Activated CD8-positive, alpha-beta T cell treated with anti-CD3 and anti-CD28 coated beads for 36 hours (primary cell): ENCODE measurements around the gene HSPD1. TPM values are rescaled to one million over a fixed set of nuclear protein-coding genes. Genes with fewer than 3 reads are reported as not detected.

Source experiments
- ATAC-seq: fragments of 200-7000 bp; cut with Tn5 transposase; one replicate; pipeline ENCODE4 v1.10.0; 2021; ENCODE audit warnings: mild to moderate bottlenecking, moderate library complexity
- CTCF ChIA-PET: fragments of 350-600 bp; sonication (Branson Sonifier 250); formaldehyde crosslinking; loops from one replicate; lab custom pipeline; 2021; ENCODE audit warnings: antibody characterized with exemption; lab: Charles Lee
- POLR2A ChIA-PET: fragments of 350-600 bp; sonication (Branson Sonifier 250); formaldehyde crosslinking; loops from one replicate; lab custom pipeline; 2021; ENCODE audit warnings: antibody characterized with exemption; lab: Charles Lee
- DNase-seq: peaks from one replicate; pipeline ENCODE4 v3.0.0-alpha.2; 2020
- H3K27ac Mint-ChIP-seq: one replicate; pipeline ENCODE4 v1.8.0; 2021; ENCODE audit warnings: mild to moderate bottlenecking, mixed read lengths
- H3K27me3 Mint-ChIP-seq: one replicate; pipeline ENCODE4 v1.8.0; 2021; ENCODE audit warnings: mixed read lengths
- H3K36me3 Mint-ChIP-seq: one replicate; pipeline ENCODE4 v1.8.0; 2021; ENCODE audit warnings: low read depth, mixed read lengths
- H3K4me1 Mint-ChIP-seq: one replicate; pipeline ENCODE4 v1.8.0; 2021; ENCODE audit warnings: low read depth, mixed read lengths
- H3K4me3 Mint-ChIP-seq: one replicate; pipeline ENCODE4 v1.8.0; 2021; ENCODE audit warnings: mild to moderate bottlenecking, moderate library complexity, mixed read lengths
- H3K9me3 Mint-ChIP-seq: one replicate; pipeline ENCODE4 v1.8.0; 2021; ENCODE audit warnings: mixed read lengths
- intact Hi-C: fragments of 100-400 bp; cut with micrococcal nuclease; formaldehyde crosslinking; loops from one replicate; pipeline ENCODE4 v1.10.0; 2022
- total RNA-seq, 2 experiments: library from RNA; stranded (reverse); gene quantifications; one replicate each; pipeline ENCODE4 v1.2.3, GENCODE V29; 2021
- TF ChIP-seq, protein P1 (sequence below): fragments of 200-600 bp; IDR thresholded peaks from one replicate; pipeline ENCODE4 v1.8.0; 2022; ENCODE audit warnings: antibody characterized with exemption, mild to moderate bottlenecking

The HSPD1 gene
- total RNA-seq, 2 experiments from 2014 or later: 1,034 to 1,051 TPM

DNA sequence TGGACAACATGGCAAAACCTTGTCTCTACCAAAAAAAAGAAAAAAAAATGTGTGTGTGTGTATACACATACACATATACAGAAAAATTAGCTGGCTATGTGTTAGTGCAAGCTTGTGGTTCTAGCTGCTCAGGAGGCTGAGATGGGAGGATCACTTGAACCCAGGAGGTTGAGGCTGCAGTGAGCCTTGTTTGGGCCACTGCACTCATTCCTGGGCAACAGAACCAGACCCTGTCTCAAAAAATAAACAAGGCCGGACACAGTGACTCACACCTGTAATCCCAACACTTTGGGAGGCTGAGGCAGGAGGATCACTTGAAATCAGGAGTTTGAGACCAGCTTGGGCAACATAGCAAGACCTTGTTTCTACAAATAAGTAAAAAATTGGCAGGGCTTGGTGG, 44.2 kb downstream of the HSPD1 start:
- ATAC-seq: no peak
- POLR2A ChIA-PET: interaction anchor here (0.7 to 3.7 kb wide), 4 partner anchors 9 to 30 kb away, joined by 3 to 12 read pairs (median 3); partner anchors contain the start of gene SF3B1

DNA sequence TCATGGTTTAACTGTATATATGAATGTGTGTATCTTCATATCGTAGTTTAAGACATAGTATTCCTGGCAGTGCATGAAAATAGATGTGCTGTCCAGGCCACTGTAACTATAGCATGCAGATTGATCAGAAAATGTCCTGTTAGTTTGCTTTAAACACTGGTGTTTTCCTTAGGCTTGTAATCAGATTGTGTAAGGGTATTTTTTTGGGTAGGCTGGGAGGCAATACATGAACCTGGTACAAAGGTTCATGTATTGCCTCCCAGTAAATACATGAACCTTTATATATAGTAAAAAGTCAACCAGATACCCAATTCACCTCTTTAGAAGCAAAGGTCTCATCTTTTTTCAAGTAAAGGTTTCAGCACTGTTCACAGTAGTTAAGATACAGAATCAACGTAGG, 44.7 kb downstream of the HSPD1 start:
- TF ChIP-seq, protein P1, sequence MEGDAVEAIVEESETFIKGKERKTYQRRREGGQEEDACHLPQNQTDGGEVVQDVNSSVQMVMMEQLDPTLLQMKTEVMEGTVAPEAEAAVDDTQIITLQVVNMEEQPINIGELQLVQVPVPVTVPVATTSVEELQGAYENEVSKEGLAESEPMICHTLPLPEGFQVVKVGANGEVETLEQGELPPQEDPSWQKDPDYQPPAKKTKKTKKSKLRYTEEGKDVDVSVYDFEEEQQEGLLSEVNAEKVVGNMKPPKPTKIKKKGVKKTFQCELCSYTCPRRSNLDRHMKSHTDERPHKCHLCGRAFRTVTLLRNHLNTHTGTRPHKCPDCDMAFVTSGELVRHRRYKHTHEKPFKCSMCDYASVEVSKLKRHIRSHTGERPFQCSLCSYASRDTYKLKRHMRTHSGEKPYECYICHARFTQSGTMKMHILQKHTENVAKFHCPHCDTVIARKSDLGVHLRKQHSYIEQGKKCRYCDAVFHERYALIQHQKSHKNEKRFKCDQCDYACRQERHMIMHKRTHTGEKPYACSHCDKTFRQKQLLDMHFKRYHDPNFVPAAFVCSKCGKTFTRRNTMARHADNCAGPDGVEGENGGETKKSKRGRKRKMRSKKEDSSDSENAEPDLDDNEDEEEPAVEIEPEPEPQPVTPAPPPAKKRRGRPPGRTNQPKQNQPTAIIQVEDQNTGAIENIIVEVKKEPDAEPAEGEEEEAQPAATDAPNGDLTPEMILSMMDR: no peak

More for the DNA sequence above, 44.2 kb downstream of the HSPD1 start:
- Mint-ChIP-seq H3K4me1 (peaks cover 53% of the 10 kb centered on the region), H3K36me3 (peaks cover 3% of the 10 kb centered on the region), H3K27me3 (no peaks in the 10 kb centered on the region), H3K27ac (peak overlapping the region; percentile 26), H3K4me3 (peak overlapping the region; percentile 29), H3K9me3 (no peaks in the 10 kb centered on the region)
- intact Hi-C loops: no loop called here
- TF ChIP-seq, protein P1: no peak
- DNase-seq: no peak
- CTCF ChIA-PET: no interaction called here

DNA sequence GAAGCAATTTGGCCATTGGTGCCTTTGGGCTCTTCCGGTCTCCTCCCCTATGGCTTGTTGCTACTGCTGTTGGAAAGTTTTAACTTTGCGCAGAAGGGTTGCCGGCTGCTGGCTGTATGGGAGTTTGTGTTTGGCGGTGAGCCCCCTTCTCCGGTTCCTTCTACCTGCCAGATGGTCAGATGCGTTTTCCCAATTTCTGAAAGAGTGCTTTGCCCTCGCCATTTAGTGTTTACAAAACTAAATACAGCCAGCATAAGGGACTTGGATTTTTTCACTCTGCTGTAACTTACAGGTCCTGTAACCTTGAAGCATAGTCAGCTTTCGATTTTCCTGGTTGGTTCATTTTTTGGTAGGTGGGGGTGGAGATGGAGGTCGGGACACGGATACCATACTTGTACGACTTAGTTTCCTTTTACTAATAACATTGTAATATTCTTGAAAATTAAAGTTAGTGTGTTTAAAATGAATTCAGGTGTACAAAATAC, 45.7 kb downstream of the HSPD1 start:
- intact Hi-C loops: loop anchor here (1.0 to 2.0 kb wide), 2 partner anchors 19 to 47 kb away; partner anchors contain the start of genes HSPE1 and SF3B1
- Mint-ChIP-seq H3K36me3 (peaks cover 3% of the 10 kb centered on the region), H3K9me3 (no peaks in the 10 kb centered on the region), H3K4me1 (peaks cover 45% of the 10 kb centered on the region), H3K4me3 (peak overlapping the region; percentile 92), H3K27ac (peak overlapping the region; percentile 99), H3K27me3 (no peaks in the 10 kb centered on the region)
- no peak for ATAC-seq
- DNase-seq: peak; percentile 24
- ChIA-PET POLR2A (interaction anchor here (0.6 to 3.7 kb wide), 10 partner anchors 10 to 61 kb away, joined by 3 to 15 read pairs (median 4); partner anchors contain the start of gene SF3B1), CTCF (no interaction called here)
- TF ChIP-seq, protein P1: no peak

More for the DNA sequence above, 44.7 kb downstream of the HSPD1 start:
- POLR2A ChIA-PET: interaction anchor here (0.7 to 3.7 kb wide), 2 partner anchors 9 to 53 kb away, joined by 3 to 12 read pairs; no protein-coding TSS in a partner anchor
- intact Hi-C loops: no loop called here
- H3K4me1 Mint-ChIP-seq: peaks cover 53% of the 10 kb centered on the region
- H3K27ac Mint-ChIP-seq: peak overlapping the region; percentile 99
- H3K27me3 Mint-ChIP-seq: no peaks in the 10 kb centered on the region
- CTCF ChIA-PET: no interaction called here
- no peaks in the 10 kb centered on the region for H3K9me3 Mint-ChIP-seq
- ATAC-seq (no peak), DNase-seq (no peak)
- peak overlapping the region; percentile 92 for H3K4me3 Mint-ChIP-seq
- peaks cover 3% of the 10 kb centered on the region for H3K36me3 Mint-ChIP-seq

DNA sequence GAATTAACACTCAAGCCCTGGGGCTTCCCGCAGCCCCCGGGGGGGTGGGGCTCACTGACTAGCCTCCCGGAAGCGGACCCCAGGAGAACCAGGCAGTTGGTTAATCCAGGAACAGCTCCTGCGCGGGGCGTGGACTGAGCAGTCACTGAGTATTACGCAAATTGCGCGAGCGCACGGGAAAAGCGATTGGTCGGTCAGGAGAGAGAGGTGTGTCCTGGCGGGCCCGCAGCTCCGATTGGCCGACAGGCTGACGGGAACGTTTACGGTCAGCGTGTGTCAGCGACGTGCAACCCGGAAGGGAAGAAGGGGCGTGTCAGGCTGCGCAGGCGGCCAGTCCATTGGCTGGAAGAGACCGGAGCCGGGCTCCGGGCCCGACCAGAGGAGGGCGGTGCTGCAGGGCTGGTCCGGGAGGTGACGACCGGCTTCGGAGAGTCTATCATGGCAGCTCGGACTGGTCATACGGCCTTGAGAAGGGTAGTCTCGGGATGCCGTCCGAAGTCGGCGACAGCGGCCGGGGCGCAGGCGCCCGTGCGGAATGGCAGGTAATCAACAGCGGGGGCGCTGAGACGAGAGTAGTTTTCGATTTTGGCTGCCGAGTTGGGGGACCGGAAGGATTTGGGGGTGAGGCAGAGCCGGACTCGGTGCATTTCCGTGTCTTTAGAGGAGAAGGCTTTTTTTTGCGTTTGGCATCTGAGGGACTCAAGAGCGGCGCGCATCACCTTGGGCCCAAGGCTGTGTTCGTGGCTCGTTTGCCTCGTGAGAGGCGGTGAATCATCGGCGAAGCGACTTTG, 46.3 kb downstream of the HSPD1 start, which contains the start of gene COQ10B:
TSS of gene COQ10B (plus strand) at position 430 of the 791 bp plus-strand sequence. CDS start at position 439, 9 bp downstream.
- DNase-seq (peak; percentile 99), ATAC-seq (peak; percentile 92)
- CTCF ChIA-PET: interaction anchor here (0.7 to 1.9 kb wide), 3 partner anchors 10 to 49 kb away, joined by 3 to 8 read pairs (median 6); partner anchors contain the start of gene SF3B1
- Mint-ChIP-seq H3K27me3 (no peaks in the 10 kb centered on the region), H3K27ac (peak within 1 kb of the TSS; percentile 99), H3K4me1 (peaks cover 43% of the 10 kb centered on the region), H3K4me3 (peak within 1 kb of the TSS; percentile 92), H3K9me3 (no peaks in the 10 kb centered on the region), H3K36me3 (peaks cover 3% of the 10 kb centered on the region)
- POLR2A ChIA-PET: interaction anchor here (0.8 to 3.7 kb wide), 14 partner anchors 11 to 252 kb away, joined by 3 to 15 read pairs (median 4); partner anchors contain the start of genes HSPE1, MARS2 and SF3B1
- TF ChIP-seq, protein P1: no peak
- intact Hi-C loops: loop anchor here (1.0 to 2.0 kb wide), 2 partner anchors 18 to 47 kb away; partner anchors contain the start of genes HSPE1 and SF3B1
